ENCODE data around the gene TMEM81.

TMEM81 gene

GRCh38 chr1:205071801-205072200 lies 12.5 kb downstream of the TMEM81 start:
- no peak for TF ChIP-seq REST (IDR thresholded peaks at IDR 0.05; ENCODE audit: insufficient read depth in 1 of 2, low read depth in 2 of 2, low read length in 2 of 2)
- no peak for TF ChIP-seq FOXP2 (optimal IDR thresholded peaks at IDR 0.05; ENCODE audit: borderline replicate concordance, extremely low read depth, extremely low read length, insufficient read depth)
- TF ChIP-seq POLR2AphosphoS5 (IDR thresholded peaks at IDR 0.05; ENCODE audit: low read depth, low read length) = no peak
- no peak for TF ChIP-seq SIN3A (IDR thresholded peaks at IDR 0.05; ENCODE audit: borderline replicate concordance, insufficient read depth, low read length)
- TF ChIP-seq TAF1 (IDR thresholded peaks at IDR 0.05; ENCODE audit: borderline replicate concordance, insufficient read depth, low read length) = no peak

DNA sequence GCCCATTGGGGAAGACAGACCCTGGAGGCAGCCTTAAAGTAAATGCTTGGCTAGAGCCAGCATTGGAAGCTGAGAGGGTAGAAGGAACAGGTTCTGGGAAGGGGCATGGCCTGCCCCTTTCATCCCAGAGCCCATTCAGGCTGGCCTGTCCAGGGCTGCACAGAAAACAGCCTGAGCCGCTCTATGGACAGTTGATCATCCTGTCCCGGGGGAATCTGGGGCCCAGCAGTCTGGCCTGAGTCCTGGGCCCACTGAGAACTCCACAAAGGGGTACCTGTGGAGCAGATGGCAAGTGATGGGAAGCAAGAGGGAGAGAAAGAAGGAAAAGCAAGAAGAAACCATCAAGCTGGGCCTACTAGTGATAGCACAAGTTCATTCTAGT lies 13.2 kb downstream of the TMEM81 start:
- TF ChIP-seq FOXP2 (optimal IDR thresholded peaks at IDR 0.05; ENCODE audit: borderline replicate concordance, extremely low read depth, extremely low read length, insufficient read depth) = no peak
- TF ChIP-seq SIN3A (IDR thresholded peaks at IDR 0.05; ENCODE audit: borderline replicate concordance, insufficient read depth, low read length) = no peak
- no peak for TF ChIP-seq TAF1 (IDR thresholded peaks at IDR 0.05; ENCODE audit: borderline replicate concordance, insufficient read depth, low read length)
- no peak for TF ChIP-seq REST (IDR thresholded peaks at IDR 0.05; ENCODE audit: insufficient read depth in 1 of 2, low read depth in 2 of 2, low read length in 2 of 2)
- no peak for TF ChIP-seq POLR2AphosphoS5 (IDR thresholded peaks at IDR 0.05; ENCODE audit: low read depth, low read length)

DNA sequence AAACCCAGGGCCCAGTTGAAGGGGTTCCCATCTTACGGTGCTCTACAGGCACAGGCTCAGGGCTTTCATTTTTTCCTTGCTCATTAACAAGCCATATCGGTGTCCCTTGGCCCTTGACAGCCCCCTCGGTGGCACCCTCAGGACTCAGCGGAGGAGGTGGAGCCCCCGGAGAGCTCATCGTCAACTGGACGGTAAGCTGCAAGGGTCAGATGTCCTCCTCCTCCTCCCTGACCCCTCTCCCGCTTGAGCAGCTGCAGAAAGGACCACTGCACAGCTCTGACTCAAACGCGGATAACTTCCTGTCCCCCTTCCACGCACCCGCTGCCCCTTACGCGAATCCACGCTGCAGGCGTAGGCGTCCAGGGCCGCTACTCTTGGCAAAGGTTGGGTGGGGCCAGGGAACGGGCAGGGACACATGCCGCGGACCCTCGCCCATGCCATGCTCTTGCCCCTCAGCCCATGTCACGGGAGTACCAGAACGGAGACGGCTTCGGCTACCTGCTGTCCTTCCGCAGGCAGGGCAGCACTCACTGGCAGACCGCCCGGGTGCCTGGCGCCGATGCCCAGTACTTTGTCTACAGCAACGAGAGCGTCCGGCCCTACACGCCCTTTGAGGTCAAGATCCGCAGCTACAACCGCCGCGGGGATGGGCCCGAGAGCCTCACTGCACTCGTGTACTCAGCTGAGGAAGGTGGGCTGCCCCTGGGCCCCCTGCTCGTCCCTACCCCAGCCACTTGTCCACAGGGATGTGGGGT lies 14.7 kb downstream of the TMEM81 start:
- no peak for TF ChIP-seq REST (IDR thresholded peaks at IDR 0.05; ENCODE audit: insufficient read depth in 1 of 2, low read depth in 2 of 2, low read length in 2 of 2)
- no peak for TF ChIP-seq TAF1 (IDR thresholded peaks at IDR 0.05; ENCODE audit: borderline replicate concordance, insufficient read depth, low read length)
- no peak for TF ChIP-seq FOXP2 (optimal IDR thresholded peaks at IDR 0.05; ENCODE audit: borderline replicate concordance, extremely low read depth, extremely low read length, insufficient read depth)
- no peak for TF ChIP-seq POLR2AphosphoS5 (IDR thresholded peaks at IDR 0.05; ENCODE audit: low read depth, low read length)
- TF ChIP-seq SIN3A (IDR thresholded peaks at IDR 0.05; ENCODE audit: borderline replicate concordance, insufficient read depth, low read length) = no peak

GRCh38 chr1:205068457-205069040 lies 15.7 kb downstream of the TMEM81 start:
- TF ChIP-seq TAF1 (IDR thresholded peaks at IDR 0.05; ENCODE audit: borderline replicate concordance, insufficient read depth, low read length) (no peak), FOXP2 (optimal IDR thresholded peaks at IDR 0.05; ENCODE audit: borderline replicate concordance, extremely low read depth, extremely low read length, insufficient read depth) (no peak), REST (IDR thresholded peaks at IDR 0.05; ENCODE audit: insufficient read depth in 1 of 2, low read depth in 2 of 2, low read length in 2 of 2) (no peak), POLR2AphosphoS5 (IDR thresholded peaks at IDR 0.05; ENCODE audit: low read depth, low read length) (no peak), SIN3A (IDR thresholded peaks at IDR 0.05; ENCODE audit: borderline replicate concordance, insufficient read depth, low read length) (no peak)
